ENCODE data around the gene FARS2.

FARS2 gene

GRCh38 chr6:5469101-5469846 is 208.0 kb downstream of the FARS2 start:
- no peak for DNase-seq

- peak; percentile 65 to 72 for DNase-seq
Measured at GRCh38 chr6:5471044-5471443, 209.7 kb downstream of the FARS2 start.

GRCh38 chr6:5471637-5472398 is 210.5 kb downstream of the FARS2 start:
- no peak for DNase-seq

GRCh38 chr6:5472571-5472970 is 211.3 kb downstream of the FARS2 start:
- DNase-seq = no peak

GRCh38 chr6:5475779-5476178 is 214.5 kb downstream of the FARS2 start:
- DNase-seq = no peak

- no peak for DNase-seq
Measured at GRCh38 chr6:5478380-5478779, 217.1 kb downstream of the FARS2 start.

GRCh38 chr6:5481033-5481432 is 219.7 kb downstream of the FARS2 start:
- DNase-seq = no peak

GRCh38 chr6:5481750-5482149 is 220.4 kb downstream of the FARS2 start:
- DNase-seq = no peak

- DNase-seq = no peak
Measured at GRCh38 chr6:5482619-5483018, 221.3 kb downstream of the FARS2 start.

- no peak for DNase-seq
Measured at GRCh38 chr6:5484692-5485091, 223.4 kb downstream of the FARS2 start.

GRCh38 chr6:5486214-5486613 is 224.9 kb downstream of the FARS2 start:
- no peak for DNase-seq

- DNase-seq = no peak
Measured at GRCh38 chr6:5490501-5491069, 229.3 kb downstream of the FARS2 start.

- no peak for DNase-seq
Measured at GRCh38 chr6:5492356-5492755, 231.0 kb downstream of the FARS2 start.

- DNase-seq = no peak
Measured at GRCh38 chr6:5493806-5494205, 232.5 kb downstream of the FARS2 start.

- no peak for DNase-seq
Measured at GRCh38 chr6:5497896-5498578, 236.7 kb downstream of the FARS2 start.

GRCh38 chr6:5498579-5498899 is 237.2 kb downstream of the FARS2 start:
- DNase-seq = no peak

GRCh38 chr6:5499644-5500306 is 238.5 kb downstream of the FARS2 start:
- no peak for DNase-seq

- DNase-seq = no peak
Measured at GRCh38 chr6:5501837-5502236, 240.5 kb downstream of the FARS2 start.

- no peak for DNase-seq
Measured at GRCh38 chr6:5504078-5504477, 242.8 kb downstream of the FARS2 start.

- DNase-seq = no peak
Measured at GRCh38 chr6:5506149-5506548, 244.8 kb downstream of the FARS2 start.

GRCh38 chr6:5506597-5506996 is 245.3 kb downstream of the FARS2 start:
- no peak for DNase-seq

- peak in 1 of 2 donors; percentile 35 for DNase-seq
Measured at GRCh38 chr6:5507131-5507681, 245.9 kb downstream of the FARS2 start.

GRCh38 chr6:5509106-5509505 is 247.8 kb downstream of the FARS2 start:
- DNase-seq = no peak

All from CD4-positive, alpha-beta T cell treated with Interleukin-4 for 1 hour (primary cell).